Colon (tissue), 2 donors: ENCODE data around the gene SLC25A6.
"Not testable (repeated sequence)": the region's sequence is repeated elsewhere in the genome, so short reads cannot be mapped to it uniquely, and the experiment has no call there.

ENCODE experiments used
- FAIRE-seq: peaks from 2 replicates; lab custom pipeline; 2012; peaks lifted over from hg19 to GRCh38; lab: Jason Lieb, UNC
- donor health status: control.
- donor health status: control.

Gene SLC25A6

DNA sequence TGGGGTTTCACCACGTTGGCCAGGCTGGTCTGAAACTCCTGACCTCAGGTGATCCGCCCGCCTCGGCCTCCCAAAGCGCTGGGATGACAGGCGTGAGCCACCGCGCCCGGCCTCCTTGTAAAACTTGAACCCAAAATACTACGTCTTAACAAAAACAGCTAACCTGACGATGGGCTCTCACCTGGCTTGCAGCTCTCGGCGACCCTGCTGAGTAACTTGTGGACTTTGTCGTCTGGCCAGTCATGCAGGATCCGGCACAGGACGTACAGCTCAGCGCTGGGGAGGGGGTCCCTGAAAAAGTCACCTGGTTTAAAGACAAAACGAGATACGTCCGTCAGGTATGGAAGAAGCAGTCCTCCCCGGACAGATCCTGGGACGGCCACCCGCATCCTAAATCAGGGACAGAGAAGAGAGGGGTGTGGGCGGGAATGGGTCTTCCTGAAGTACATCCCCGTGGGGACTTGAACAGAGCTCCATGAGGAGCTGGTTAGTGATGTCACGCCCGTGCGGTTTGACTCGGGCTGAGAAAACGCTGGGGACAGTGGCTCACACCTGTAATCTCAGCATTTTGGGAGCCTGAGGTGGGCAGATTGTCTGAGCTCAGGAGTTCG, 20.7 kb upstream of the SLC25A6 start:
- no peak for FAIRE-seq

DNA sequence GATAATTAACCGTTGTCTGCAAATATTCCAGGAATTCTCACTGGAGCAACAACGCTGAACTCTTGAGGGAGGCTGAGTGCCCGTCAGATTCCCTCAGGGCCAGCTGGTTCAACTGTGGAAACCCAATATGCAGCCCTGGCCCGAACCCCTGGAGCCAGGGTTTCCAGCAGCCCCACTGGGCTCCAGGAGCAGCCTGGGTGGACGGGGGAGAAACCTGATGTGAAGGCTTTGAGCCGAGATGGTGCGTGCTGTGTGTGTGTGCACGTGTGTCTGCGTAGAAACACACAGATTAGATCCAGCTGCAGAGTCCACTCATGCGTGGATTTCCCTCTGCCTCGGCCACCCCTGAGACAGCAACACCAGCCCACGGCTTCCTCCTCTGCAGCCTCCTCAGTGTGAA, 19.4 kb upstream of the SLC25A6 start:
- FAIRE-seq = no peak

DNA sequence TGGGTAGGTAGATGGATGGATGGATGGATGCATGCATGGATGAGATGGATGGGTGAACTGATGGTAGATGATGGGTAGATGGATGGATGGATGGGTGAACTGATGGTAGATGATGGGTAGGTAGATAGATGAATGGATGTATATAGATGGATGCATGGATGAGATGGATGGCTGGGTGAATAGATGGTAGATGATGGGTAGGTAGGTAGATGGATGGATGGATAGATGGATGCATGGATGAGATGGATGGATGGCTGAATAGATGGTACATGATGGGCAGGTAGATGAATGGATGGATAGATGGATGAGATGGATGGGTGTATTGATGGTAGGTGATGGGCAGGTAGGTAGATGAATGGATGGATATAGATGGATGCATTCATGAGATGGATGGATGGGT, 15.1 kb upstream of the SLC25A6 start:
- FAIRE-seq = no peak

GRCh38 chrX:1405769-1406168, 13.9 kb upstream of the SLC25A6 start:
- FAIRE-seq = not testable (repeated sequence)

DNA sequence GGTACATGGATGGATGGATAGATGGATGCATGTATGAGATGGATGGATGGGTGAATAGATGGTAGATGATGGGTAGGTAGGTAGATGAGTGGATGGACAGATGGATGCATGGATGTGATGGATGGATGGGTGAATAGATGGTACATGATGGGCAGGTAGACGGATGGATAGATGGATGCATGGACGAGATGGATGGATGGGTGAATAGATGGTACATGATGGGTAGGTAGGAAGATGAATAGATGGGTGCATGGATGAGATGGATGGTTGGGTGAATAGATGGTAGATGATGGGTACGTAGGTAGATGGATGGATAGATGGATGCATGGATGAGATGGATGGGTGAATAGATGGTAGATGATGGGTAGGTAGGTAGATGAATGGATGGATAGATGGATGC, 12.0 kb upstream of the SLC25A6 start:
- FAIRE-seq = not testable (repeated sequence)

- no peak for FAIRE-seq
Measured at GRCh38 chrX:1403228-1403627, 11.3 kb upstream of the SLC25A6 start.

GRCh38 chrX:1401611-1402430, 9.9 kb upstream of the SLC25A6 start:
- FAIRE-seq = no peak

DNA sequence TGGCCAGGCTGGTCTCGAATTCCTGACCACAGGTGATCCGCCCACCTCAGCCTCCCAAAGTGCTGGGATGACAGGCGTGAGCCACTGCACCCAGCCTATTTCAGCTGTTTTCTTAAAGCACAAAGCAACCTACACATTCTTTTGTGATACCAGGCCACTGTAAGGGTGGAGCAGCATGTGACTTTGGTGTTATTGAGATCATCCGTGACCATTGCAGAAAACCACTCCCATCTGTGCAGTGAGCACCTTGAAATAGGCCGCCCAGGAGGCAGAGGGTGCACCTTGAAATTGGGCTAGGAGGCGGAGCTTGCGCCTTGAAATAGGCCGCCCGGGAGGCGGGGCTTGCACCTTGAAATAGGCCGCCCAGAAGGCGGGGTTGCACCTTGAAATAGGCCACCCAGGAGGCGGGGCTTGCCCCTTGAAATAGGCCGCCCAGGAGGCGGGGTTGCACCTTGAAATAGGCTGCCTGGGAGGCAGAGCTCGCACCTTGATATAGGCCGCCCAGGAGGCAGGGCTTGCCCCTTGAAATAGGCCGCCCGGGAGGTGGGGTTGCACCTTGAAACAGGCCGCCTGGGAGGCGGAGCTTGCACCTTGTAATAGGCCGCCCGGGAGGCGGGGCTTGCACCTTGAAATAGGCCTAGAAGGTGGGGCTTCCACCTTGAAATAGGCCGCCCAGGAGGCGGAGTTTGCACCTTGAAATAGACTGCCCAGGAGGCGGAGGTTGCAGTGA, 9.0 kb upstream of the SLC25A6 start:
- FAIRE-seq = no peak

DNA sequence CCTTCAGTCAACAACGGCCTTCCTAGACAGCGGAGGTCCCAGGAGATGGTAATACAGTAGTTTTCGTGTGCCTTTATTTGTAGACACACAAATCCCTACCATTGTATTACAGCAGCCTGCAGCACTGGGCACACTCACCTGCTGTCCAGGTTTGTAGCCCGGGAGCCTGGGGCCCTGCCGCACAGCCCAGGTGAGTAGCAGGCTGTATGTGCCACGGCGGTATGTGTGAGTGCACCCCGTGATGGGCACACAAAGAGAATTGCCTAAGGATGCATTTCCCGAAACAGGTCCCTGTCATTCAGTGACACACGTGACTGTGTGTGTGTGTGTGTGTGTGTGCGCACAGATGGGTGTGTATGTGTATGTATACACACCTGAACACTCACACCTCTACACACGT, 8.1 kb upstream of the SLC25A6 start:
- FAIRE-seq = no peak

- FAIRE-seq = no peak
Measured at GRCh38 chrX:1398431-1399340, 6.8 kb upstream of the SLC25A6 start.

DNA sequence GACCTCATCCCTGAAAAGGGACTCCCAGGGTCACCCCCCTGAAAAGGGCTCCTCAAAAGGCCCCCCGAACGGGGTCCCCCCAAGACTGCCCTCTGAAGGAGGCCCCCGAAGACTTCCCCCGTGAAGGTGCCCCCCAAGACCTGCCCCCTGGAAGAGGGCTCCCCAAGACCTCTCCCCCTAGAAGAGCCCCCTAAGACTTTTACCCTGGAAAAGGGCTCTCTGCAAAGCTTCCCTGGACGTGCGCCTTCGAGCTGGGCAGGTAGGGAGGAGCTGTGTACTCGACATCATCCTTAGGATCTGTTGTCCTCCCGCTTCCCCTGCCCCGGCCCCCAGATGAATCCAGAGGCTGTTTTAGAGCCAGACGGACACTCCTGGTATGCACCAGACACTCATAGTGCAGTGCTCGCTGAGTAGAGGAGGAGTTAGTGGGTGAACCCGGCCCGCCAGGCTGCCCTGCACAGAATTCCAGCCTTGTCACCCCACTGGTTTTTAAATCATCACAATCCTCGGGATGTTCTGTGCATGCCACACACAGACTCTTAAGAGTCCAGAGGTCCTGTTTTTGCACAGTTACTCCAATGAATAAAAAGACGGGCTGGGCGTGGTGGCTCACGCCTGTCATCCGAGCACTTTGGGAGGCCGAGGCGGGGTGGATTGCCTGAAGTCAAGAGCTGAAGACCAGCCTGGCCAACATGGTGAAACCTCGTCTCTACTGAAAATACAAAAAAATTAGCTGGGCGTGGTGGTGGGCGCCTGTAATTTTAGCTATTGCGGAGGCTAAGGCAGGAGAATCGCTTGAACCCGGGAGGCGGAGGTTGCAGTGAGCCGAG, 5.7 kb upstream of the SLC25A6 start:
- FAIRE-seq = no peak

DNA sequence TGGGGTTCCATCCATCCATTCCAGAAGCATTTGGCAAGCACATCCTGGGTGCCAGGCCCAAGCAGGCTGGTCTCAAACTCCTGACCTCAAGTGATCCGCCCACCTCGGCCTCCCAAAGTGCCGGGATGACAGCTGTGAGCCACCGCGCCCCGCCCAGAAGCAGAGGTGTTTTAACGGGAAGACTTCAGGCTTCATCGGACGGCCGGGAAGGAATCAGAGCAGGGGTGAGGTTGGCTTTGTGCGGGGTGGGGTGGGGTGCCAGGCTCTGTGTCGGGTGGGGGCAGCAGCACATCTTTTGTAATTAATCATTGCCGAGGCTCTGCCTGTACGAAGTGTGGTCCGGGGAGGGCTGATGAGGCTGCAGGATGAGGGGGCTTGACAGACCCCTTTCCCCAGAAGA, 5.1 kb upstream of the SLC25A6 start:
- FAIRE-seq = no peak

- no peak for FAIRE-seq
Measured at GRCh38 chrX:1395646-1396216, 3.8 kb upstream of the SLC25A6 start.

GRCh38 chrX:1394731-1395501, 3.0 kb upstream of the SLC25A6 start:
- FAIRE-seq = no peak

GRCh38 chrX:1393871-1394615, 2.1 kb upstream of the SLC25A6 start:
- FAIRE-seq = no peak

- no peak for FAIRE-seq
Measured at GRCh38 chrX:1392376-1393068, 609 bp upstream of the SLC25A6 start.

- no peak for FAIRE-seq
Measured at GRCh38 chrX:1391370-1391706, 575 bp downstream of the SLC25A6 start.

DNA sequence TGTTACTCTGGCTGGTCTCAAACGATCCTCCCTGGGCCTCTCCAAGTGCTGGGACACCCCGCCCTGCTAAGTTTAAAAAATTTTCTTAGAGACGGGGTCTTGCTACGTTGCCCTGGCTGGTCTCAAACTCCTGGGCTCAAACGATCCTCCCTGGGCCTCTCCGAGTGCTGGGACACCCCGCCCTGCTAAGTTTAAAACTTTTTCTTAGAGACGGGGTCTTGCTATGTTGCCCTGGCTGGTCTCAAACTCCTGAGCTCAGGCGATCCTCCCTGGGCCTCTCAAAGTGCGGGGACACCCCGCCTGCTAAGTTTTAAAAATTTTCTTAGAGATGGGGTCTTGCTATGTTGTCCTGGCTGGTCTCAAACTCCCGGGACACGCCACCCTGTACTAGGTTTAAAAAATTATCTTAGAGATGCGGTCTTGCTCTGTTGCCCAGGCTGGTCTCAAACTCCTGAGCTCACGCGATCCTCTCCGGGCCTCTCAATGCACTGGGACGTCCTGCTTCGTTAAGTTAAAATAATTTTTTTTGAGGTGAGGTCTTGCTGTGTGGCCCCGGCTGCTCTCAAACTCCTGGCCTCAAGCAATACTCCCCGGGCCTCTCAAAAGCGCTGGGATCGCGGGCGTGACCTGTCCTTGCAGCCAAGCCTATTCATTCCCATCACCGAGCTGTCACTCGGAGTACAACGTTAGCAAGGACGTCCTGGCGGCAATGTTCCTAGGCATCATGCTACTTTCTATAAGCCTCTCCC, 1.1 kb downstream of the SLC25A6 start:
- no peak for FAIRE-seq
